Sigmoid colon (tissue), 4 donors: ENCODE measurements around the gene IPMK.

Source experiments
- CTCF ChIP-seq, 4 experiments: fragments of 450-650 bp in 3 of 4; fragments of 200-600 bp in 1 of 4; IDR thresholded peaks; one replicate each; pipeline ENCODE4 v1.5.1; 2016 to 2019; ENCODE audit warnings: antibody characterized with exemption in 4 of 4, mild to moderate bottlenecking in 3 of 4, moderate library complexity in 2 of 4
- EP300 ChIP-seq, 4 donors: sonication (generic); formaldehyde crosslinking; IDR thresholded peaks; one replicate each; pipeline ENCODE4 v1.6.1; 2017; ENCODE audit warnings: antibody characterized with exemption in 4 of 4
- POLR2A ChIP-seq, 2 donors: fragments of 450-650 bp; IDR thresholded peaks; one replicate each; pipeline ENCODE4 v1.6.1; 2016; ENCODE audit warnings: antibody characterized with exemption in 2 of 2, mild to moderate bottlenecking in 2 of 2, moderate library complexity in 2 of 2
- POLR2AphosphoS5 ChIP-seq, 4 donors: sonication (generic); formaldehyde crosslinking; IDR thresholded peaks; one replicate each; pipeline ENCODE4 v1.6.1; 2017; ENCODE audit warnings: antibody characterized with exemption in 4 of 4

GRCh38 chr10:58212622-58213021, 55.1 kb downstream of the IPMK start:
- TF ChIP-seq CTCF (IDR thresholded peaks at IDR 0.05): no peak
- TF ChIP-seq POLR2AphosphoS5 (IDR thresholded peaks at IDR 0.05): no peak
- no peak for TF ChIP-seq POLR2A (IDR thresholded peaks at IDR 0.05)
- no peak for TF ChIP-seq EP300 (IDR thresholded peaks at IDR 0.05)
